Stimulated activated naive CD8-positive, alpha-beta T cell treated with anti-CD3 and anti-CD28 coated beads, Interleukin-15, amount 100 ng/mL, for 72 hours (primary cell): ENCODE data around the gene KLHL10.

Experiments used
- ATAC-seq: fragments of 150-1000 bp; cut with Tn5 transposase; 2 replicates; pipeline ENCODE4 v1.10.0; 2021; ENCODE audit warnings: mild to moderate bottlenecking, moderate library complexity
- DNase-seq, 2 donors: peaks; one replicate each; pipeline ENCODE4 v3.0.0; 2021 to 2022
- H3K27ac Mint-ChIP-seq, 2 donors: one replicate each; pipeline ENCODE4 v1.8.0; 2022; ENCODE audit warnings: mild to moderate bottlenecking in 2 of 2, mixed read lengths in 2 of 2, moderate library complexity in 2 of 2
- H3K27me3 Mint-ChIP-seq: one replicate; pipeline ENCODE4 v1.8.0; 2022; ENCODE audit warnings: mixed read lengths
- H3K4me1 Mint-ChIP-seq: one replicate; pipeline ENCODE4 v1.8.0; 2022; ENCODE audit warnings: mild to moderate bottlenecking, mixed read lengths
- H3K4me3 Mint-ChIP-seq, 2 donors: one replicate each; pipeline ENCODE4 v1.8.0; 2022; ENCODE audit warnings: mild to moderate bottlenecking in 2 of 2, mixed read lengths in 2 of 2, moderate library complexity in 1 of 2
- H3K9me3 Mint-ChIP-seq, 2 donors: one replicate each; pipeline ENCODE4 v1.8.0; 2022; ENCODE audit warnings: mixed read lengths in 2 of 2

KLHL10 gene

DNA sequence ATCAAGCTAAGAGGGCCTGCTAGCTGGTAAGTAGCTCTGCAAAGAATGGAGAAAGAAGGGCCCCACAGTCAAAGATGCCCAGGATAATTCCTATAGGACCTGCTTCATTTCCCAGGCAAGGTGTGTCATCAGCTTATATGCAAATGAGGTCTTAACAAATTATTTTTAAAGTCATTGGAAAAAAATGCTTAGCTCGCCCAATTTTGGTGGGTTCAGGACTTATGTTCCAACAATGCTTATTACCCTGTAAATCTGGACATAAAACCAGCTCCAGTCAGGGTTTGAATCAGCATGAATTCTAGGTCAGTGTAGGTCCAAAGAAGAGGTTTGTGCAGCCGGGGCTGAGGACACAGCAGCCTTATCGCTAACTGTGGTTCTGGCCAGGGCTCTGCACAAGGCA lies 55.8 kb downstream of the KLHL10 start:
- no peaks in the 10 kb centered on the region for H3K9me3 Mint-ChIP-seq
- H3K4me3 Mint-ChIP-seq = no peak overlapping the region
- ATAC-seq (no peak), DNase-seq (no peak)
- no peak overlapping the region for H3K27ac Mint-ChIP-seq
- H3K27me3 Mint-ChIP-seq = no peaks in the 10 kb centered on the region
- H3K4me1 Mint-ChIP-seq = no peaks in the 10 kb centered on the region

DNA sequence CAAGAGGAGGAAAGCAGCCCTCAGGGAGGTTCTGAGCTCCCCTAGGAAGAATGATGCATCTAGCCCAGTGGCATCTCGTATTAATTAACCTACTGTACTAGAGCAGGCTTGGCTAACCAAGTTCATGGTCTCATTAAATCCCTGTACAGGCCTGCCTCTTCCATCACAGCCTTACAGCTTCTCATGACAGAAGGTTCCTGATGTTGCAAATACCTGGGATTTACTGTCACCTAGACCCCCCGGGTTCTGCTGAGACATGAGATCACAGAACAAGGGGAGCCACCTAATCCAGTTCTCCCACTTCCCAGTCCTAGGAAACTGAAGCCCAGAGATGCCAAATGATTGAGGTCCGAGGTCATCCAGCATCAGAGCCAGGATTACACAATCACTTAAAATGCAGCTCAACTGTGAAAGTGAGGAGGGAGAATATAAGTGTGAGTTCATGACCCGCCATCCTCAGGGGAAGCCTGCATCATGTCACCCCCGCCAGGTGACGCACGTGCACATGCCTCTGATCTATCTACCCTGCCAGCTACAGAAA lies 57.2 kb downstream of the KLHL10 start:
- ATAC-seq (no peak), DNase-seq (no peak)
- H3K4me3 Mint-ChIP-seq = no peak overlapping the region
- no peaks in the 10 kb centered on the region for H3K27me3 Mint-ChIP-seq
- no peaks in the 10 kb centered on the region for H3K9me3 Mint-ChIP-seq
- H3K4me1 Mint-ChIP-seq = no peaks in the 10 kb centered on the region
- H3K27ac Mint-ChIP-seq = no peak overlapping the region

DNA sequence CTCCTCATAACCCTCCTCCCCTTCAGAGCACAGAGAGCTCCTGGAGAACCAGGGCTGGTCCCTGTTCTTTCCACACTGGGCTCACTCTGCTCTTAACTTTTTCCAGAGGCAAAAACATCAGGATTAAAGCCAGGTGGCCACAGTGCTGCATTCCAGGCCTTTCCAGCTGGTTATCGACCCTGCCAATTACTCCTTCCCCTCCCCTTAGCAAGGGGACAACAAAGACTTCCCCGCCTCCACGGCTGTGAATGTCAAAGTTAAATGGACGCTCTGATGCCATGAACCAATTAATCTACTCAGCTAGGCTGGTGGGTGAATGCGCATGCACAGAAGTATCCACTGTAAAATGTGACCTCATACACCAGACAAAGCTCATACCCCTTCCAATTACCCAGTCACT lies 58.0 kb downstream of the KLHL10 start:
- Mint-ChIP-seq H3K4me1 (no peaks in the 10 kb centered on the region), H3K4me3 (no peak overlapping the region), H3K27ac (no peak overlapping the region), H3K27me3 (no peaks in the 10 kb centered on the region), H3K9me3 (no peaks in the 10 kb centered on the region)
- no peak for DNase-seq
- ATAC-seq = no peak

DNA sequence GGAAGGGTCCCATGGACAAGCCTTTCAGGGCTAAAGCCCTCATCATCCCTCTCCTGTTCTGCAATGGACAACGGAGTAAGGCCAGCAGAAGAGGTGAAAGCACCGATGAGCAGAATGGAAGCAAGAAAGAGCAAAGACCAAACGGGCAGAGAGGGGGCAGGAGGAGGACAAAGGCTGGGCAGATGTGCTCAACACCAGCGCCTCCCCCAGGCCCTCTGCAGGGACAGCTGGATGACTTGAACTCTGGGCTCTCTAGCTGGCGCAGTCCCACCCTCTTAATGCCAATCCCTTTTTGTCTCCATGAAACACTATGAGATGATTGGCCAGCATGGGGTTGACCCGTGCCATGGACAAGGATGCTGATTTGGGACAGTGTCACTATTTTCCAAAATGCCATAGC lies 59.1 kb downstream of the KLHL10 start:
- no peaks in the 10 kb centered on the region for H3K4me1 Mint-ChIP-seq
- ATAC-seq = no peak
- no peaks in the 10 kb centered on the region for H3K27me3 Mint-ChIP-seq
- peak overlapping the region in 1 of 2 donors; percentile 36 for H3K27ac Mint-ChIP-seq
- no peak overlapping the region for H3K4me3 Mint-ChIP-seq
- H3K9me3 Mint-ChIP-seq = no peaks in the 10 kb centered on the region
- DNase-seq = no peak
